Renal cortical epithelial cell (primary cell): ENCODE data around the gene ACTL7B. TPM values are rescaled to one million over a fixed set of nuclear protein-coding genes. Genes with fewer than 3 reads are reported as not detected.
"Not testable (repeated sequence)": the region's sequence is repeated elsewhere in the genome, so short reads cannot be mapped to it uniquely, and the experiment has no call there.

Source experiments
- DNase-seq: peaks from one replicate; pipeline ENCODE4 v3.0.0-alpha.2; 2011; ENCODE audit warnings: low read depth
- total RNA-seq: library from RNA; depleted of rRNA; stranded (reverse); fragments of >200 nt; gene quantifications from 2 replicates; pipeline ENCODE4 v1.2.3, GENCODE V29; 2014

Gene ACTL7B
- total RNA-seq: not detected in 2 replicates

DNA sequence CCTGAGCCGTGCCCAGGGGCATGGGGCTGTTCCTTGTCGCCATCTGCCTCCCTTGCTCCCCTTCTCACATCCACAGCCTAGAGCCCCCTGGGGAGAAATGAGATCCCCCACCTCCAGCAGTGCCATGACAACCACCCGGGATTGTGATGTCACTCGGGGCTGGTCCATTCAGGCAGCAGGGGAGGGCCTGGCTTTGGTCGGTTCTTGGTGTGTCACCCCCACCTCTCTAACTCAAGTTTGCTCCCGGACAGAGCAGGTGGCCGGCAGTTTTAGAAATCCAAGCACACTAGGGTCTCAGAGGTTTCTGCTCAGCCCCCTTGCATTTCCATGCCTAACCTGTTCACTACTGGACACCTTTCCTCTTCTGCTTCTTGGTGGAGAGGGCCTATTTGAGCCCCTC is at the start of gene ACTL7B:
Gene ACTL7B (minus strand): TSS at position 99 of the 400 bp plus-strand sequence. CDS start 56 bp downstream, at position 43.
- no peak for DNase-seq

DNA sequence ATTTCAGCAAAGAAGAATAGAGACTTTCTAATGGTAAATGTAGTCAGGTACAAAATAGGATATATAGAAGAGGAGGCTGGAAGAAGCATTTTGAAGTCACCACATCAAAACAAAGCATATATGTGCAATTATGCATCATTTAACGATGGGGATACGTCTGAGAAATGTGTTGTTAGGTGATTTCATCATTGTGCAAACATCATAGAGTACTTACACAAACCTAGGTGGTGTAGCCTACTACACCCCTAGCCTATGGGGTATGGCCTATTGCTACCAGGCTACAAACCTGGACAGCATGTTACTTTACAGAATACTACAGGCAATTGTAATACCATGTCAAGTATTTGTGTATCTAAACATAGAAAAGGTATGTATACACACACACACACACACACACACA is 49.7 kb upstream of the ACTL7B start:
- DNase-seq: no peak

- no peak for DNase-seq
These were observed 48.4 kb upstream of the ACTL7B start for GRCh38 chr9:108904161-108904560.

DNA sequence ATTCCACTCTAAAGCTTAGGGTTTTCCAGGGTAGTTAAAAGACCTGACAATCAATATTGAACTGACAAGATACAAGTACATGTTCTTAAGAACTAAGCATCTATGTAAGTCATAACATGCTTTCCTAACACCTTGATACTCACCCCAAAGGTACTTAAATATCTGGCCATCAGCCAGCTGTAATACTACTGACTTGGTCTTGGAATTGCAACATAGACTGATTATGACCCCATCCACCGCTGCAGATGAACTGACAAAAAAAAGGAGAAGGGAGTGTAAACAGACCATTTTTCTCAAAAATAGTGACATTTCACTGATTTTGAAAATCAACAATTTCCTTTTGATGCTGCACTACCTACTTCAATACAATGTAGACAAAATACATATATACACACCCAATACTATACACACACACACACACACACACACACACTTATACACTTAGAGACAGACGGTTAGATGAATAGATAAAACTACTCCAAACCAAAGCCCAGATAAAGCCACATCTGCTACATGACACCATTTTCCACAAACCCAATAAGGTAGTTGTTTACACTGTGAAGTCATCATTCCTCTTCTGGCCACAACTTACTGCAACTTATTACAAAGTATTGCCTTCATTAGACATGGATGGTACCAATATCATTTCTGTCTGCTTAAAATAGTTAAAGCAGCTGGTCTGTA is 47.8 kb upstream of the ACTL7B start:
- no peak for DNase-seq

- DNase-seq: no peak
These were observed 44.4 kb upstream of the ACTL7B start for GRCh38 chr9:108900176-108900575.

DNA sequence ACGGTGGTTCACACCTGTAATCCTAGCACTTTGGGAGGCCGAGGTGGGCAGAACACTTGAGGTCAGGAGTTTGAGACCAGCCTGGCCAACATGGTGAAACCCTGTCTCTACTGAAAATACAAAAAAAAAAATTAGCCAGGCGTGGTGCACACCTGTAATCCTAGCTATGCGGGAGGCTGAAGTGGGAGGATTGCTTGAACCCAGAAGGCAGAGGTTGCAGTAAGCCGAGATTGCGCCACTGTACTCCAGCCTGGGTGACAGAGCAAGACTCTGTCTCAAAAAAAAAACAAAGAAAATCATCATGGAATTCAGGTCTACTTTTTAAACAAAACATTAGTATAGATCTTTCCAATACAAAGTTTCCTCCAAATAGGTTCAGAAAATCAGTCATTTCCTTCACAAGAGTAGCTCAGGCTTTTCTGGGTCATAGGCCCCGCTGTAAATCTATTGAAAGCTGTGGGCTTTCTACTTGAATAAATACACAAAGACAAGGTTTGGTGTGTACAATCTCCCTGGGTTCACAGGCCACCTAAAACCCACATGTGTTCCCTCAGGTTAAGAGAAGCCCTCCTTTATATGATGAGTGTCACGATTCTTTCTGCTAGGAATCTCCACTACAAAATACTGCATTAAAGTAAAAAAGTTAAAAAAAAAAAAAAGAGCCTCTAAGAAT is 43.4 kb upstream of the ACTL7B start:
- not testable (repeated sequence) for DNase-seq

DNA sequence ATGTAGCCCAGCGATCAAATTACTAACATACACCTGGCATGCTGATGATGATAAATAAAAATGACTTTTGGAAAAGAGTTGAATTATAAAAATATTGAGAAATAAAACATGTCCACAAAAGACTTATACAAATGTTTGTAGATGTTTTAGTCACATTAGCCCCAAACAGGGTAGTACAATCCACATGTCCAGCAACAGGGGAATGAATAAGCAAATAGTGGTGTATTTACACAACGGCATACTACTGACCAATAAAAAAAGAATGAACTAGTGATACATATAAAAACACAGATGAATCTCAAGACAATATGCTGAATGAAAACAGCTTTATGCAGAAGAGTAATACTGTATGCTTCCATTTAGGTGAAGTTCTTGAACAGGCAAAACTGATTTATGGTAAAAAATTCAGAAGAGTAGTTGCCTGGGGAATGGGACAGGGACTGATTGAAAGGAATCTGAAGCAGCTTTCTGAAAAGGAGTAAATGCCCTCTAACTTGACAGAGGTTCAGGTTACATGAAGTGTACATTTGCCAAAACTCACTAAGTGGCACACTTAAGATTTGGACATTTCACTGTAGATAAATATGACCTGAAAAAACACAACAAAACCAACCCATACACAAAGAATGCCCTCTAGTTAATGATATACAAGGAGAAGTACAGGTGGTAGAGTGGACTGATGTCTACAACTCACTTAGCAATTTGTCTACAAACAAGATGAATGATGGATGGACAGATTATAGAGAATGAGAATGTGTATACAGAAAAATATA is 41.7 kb upstream of the ACTL7B start:
- DNase-seq: no peak

DNA sequence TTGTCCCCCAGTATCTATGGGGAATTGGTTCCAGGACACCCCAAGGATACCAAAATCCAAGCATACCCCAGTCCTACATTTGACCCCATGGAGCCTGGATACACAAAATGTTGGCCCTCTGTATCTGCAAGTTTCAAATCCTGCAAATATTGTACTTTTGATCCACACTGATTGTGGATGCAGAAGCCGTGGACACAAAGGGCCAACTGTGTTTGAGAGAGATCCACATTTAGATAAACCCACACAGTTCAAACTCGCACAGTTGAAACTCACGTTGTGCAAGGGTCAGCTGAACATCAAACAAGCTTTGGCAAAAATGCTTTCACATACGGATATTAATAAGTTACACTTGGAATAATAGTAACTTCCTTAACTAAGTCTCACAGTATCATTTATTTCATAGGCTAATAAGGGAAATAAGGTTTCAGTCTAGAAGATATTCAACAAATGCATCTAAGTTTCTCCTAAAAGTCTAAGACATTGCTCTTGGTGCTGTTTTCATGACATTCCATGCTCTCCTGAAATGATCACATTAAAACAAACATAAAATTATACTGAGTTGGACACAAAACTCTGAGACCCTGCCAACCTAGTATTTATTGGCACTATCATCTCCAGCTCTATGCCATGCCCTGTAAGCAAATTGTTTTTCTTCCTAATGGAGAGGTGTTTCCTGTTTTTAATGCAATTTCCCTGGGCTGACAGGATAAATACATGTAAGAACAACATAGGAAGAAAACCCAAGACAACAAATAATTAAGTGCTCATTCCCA is 38.6 kb upstream of the ACTL7B start:
- DNase-seq: no peak

- DNase-seq: peak; percentile 33
These were observed 33.9 kb upstream of the ACTL7B start for GRCh38 chr9:108889649-108890067.

DNA sequence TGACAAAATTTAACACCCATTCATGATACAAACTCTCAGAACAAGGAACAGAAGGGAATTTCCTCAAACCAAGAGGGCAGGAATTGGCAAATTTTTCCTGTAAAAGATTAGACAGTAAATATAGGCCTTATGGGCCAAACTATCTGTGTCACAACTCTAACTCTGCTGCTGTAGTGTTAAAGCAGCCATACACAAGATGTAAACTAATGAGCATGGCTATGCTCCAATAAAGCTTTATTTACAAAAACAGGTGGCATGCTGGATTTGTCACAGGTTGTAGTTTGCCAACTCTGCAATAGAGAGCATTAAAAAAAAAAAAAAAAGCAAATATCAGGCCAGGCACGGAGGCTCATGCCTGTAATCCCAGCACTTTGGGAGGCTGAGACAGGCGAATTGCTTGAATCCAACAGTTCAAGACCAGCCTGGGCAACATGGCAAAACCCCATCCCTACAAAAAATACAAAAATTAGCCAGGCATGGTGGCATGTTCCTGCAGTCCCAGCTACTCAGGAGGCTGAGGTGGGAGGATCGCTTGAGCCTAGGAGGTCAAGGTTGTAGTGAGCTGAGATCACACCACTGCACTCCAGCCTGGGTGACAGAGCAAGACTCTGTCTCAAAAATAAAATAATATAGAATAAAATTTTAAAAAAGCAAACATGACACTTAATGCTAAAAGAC is 30.9 kb upstream of the ACTL7B start:
- peak; percentile 2 for DNase-seq

- DNase-seq: peak; percentile 90
These were observed 30.0 kb upstream of the ACTL7B start for GRCh38 chr9:108885643-108886348.

DNA sequence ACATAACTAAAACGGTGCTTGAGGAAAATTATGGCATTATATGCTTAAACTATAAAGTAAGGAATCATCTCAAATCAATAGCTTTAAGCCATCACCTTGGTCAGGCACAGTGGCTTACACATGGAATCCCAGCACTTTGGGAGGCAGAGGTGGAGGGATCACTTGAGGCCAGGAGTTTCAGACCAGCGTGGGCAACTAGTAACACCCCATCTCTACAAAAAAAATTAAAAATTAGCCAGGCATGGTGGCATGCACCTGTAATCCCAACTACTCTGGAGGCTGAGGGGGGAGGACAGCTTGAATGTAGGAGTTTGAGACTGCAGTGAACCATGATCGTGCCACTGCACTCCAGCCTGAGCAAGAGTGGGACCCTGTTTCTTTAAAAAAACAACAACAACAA is 28.9 kb upstream of the ACTL7B start:
- no peak for DNase-seq

GRCh38 chr9:108883085-108883484 is 27.3 kb upstream of the ACTL7B start:
- DNase-seq: no peak

GRCh38 chr9:108882052-108882888 is 26.5 kb upstream of the ACTL7B start:
- DNase-seq: no peak

DNA sequence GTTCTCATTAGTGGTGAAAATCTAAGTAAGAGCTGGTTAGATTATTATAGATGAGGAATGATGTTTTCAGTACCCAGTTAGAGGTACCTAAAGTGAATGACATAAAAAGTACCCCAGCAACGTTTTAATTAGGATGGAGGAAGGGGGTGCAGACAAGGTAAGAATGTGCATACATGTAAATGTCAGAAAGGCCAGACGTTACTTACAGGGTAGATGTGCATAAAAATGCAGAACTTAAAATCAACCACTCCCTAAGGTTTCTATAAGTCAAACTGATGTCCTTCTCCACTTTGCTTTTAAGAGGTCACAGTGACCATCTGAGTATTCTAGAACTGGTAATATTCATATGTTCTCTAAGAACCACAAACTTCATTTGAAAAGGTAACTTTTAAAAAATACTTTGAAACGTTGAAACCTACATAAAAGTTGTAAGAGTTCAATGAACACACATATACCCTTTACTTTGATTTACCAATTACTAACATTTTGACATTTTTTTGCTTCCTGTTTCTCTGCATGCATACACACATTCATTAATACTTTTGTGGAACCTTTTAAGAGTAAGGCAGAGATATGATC is 25.0 kb upstream of the ACTL7B start:
- no peak for DNase-seq

- no peak for DNase-seq
These were observed 21.7 kb upstream of the ACTL7B start for GRCh38 chr9:108877524-108877923.

- DNase-seq: no peak
These were observed 20.6 kb upstream of the ACTL7B start for GRCh38 chr9:108876425-108876824.

DNA sequence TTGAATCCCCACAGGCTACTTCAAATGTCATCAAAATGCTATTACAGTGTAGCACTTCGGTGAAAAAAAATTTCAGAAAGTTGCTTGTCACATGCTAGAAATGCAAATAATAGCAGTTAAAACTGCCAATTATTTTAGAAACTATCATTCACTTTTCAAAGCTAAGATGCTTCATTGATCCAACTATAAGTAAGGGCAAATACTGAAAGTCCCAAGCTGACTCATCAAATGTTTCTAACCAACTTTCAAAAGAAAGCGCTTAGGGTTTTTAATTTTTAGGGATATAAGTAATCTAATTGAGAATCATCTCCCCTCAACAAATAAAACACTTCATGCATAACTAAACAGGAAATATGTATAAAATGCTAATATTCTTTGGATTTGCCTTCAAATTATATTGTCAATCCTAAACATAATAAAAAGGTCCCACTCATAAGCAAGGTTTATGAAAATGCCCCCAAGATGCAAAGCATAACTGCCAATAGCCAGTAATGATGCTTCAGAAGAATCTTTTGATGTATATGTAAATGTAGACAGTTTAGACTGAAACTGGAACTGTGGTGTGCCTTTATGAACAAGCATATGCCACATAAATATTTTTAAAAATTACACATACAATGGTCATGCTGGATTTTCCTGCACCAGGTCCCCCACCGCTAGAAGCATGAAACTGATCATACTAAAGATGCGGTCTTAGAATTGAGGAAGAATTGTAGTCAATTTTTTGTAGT is 18.4 kb upstream of the ACTL7B start:
- no peak for DNase-seq
